ENCODE data around the gene METAP1D. TPM values are rescaled to one million over a fixed set of nuclear protein-coding genes. Genes with fewer than 3 reads are reported as not detected.

The METAP1D gene
- total and polyA plus RNA-seq, 8 donors: 2.8 to 24.4 (median 20.1) TPM

GRCh38 chr2:172072303-172072702 lies 72.5 kb downstream of the METAP1D start:
- Histone ChIP-seq H3K27ac (no peak overlapping the region), H3K4me3 (no peak overlapping the region), H3K27me3 (no peaks in the 10 kb centered on the region), H3K9me3 (no peaks in the 10 kb centered on the region), H3K36me3 (no peaks in the 10 kb centered on the region), H3K4me1 (no peaks in the 10 kb centered on the region)
- no peak for ATAC-seq
- no peak for TF ChIP-seq CTCF (IDR thresholded peaks at IDR 0.05)
- DNase-seq: no peak
- intact Hi-C loops (cut with DNase I): no loop called here

- no peak for TF ChIP-seq CTCF (IDR thresholded peaks at IDR 0.05)
- Histone ChIP-seq H3K27me3 (no peaks in the 10 kb centered on the region), H3K36me3 (no peaks in the 10 kb centered on the region), H3K4me3 (no peak overlapping the region), H3K27ac (no peak overlapping the region), H3K4me1 (no peaks in the 10 kb centered on the region), H3K9me3 (no peaks in the 10 kb centered on the region)
- intact Hi-C loops (cut with DNase I): no loop called here
- ATAC-seq (no peak), DNase-seq (no peak)
Measured at GRCh38 chr2:172072706-172073105, 73.0 kb downstream of the METAP1D start.

GRCh38 chr2:172073518-172073917 lies 73.8 kb downstream of the METAP1D start:
- H3K27ac ChIP-seq: no peak overlapping the region
- no peak for TF ChIP-seq CTCF (IDR thresholded peaks at IDR 0.05)
- H3K4me1 ChIP-seq: no peaks in the 10 kb centered on the region
- H3K27me3 ChIP-seq: peaks cover 0 to 6% of the 10 kb centered on the region in 2 donors
- intact Hi-C loops (cut with DNase I): no loop called here
- ATAC-seq (no peak), DNase-seq (no peak)
- no peak overlapping the region for H3K4me3 ChIP-seq
- no peaks in the 10 kb centered on the region for H3K9me3 ChIP-seq
- no peaks in the 10 kb centered on the region for H3K36me3 ChIP-seq

GRCh38 chr2:172074254-172074653 lies 74.5 kb downstream of the METAP1D start:
- no peak for TF ChIP-seq CTCF (IDR thresholded peaks at IDR 0.05)
- intact Hi-C loops (cut with DNase I): no loop called here
- no peak for DNase-seq

GRCh38 chr2:172079416-172079815 lies 79.7 kb downstream of the METAP1D start:
- Histone ChIP-seq H3K36me3 (no peaks in the 10 kb centered on the region), H3K9me3 (no peaks in the 10 kb centered on the region), H3K4me1 (peaks cover 3 to 15% of the 10 kb centered on the region in 2 donors), H3K27ac (no peak overlapping the region), H3K4me3 (no peak overlapping the region), H3K27me3 (peaks cover 56 to 65% of the 10 kb centered on the region in 2 donors)
- intact Hi-C loops (cut with DNase I): no loop called here
- ATAC-seq: no peak
- TF ChIP-seq CTCF (IDR thresholded peaks at IDR 0.05): no peak
- DNase-seq: no peak

More at GRCh38 chr2:172074254-172074653, 74.5 kb downstream of the METAP1D start:
- H3K4me1 ChIP-seq: no peaks in the 10 kb centered on the region
- H3K27ac ChIP-seq: no peak overlapping the region
- no peak for ATAC-seq
- no peaks in the 10 kb centered on the region for H3K9me3 ChIP-seq
- no peaks in the 10 kb centered on the region for H3K36me3 ChIP-seq
- H3K27me3 ChIP-seq: peaks cover 4 to 14% of the 10 kb centered on the region in 2 donors
- H3K4me3 ChIP-seq: no peak overlapping the region

Measured in left lung (tissue), 10 donors.